ENCODE data around the gene TTI1.

GRCh38 chr20:38008233-38008944 is 24.9 kb downstream of the TTI1 start:
- TF ChIP-seq TARDBP (IDR thresholded peaks at IDR 0.05) (no peak), FOXM1 (IDR thresholded peaks at IDR 0.05; ENCODE audit: borderline replicate concordance) (no peak), FOXK2 (IDR thresholded peaks at IDR 0.05) (no peak)

Measured in HEK293T (cell line).